ENCODE measurements around the gene SH3RF2.

The SH3RF2 gene

GRCh38 chr5:145981589-145982571 is 45.5 kb downstream of the SH3RF2 start:
- no peak overlapping the region for H3K27ac ChIP-seq
- ChIA-PET CTCF (no interaction called here), POLR2A (ENCODE audit: low non-redundant PET) (interaction anchor here (0.6 kb wide), 1 partner anchor 1783 kb away, joined by 3 read pairs; no protein-coding TSS in a partner anchor)
- no peak for TF ChIP-seq CTCF (conservative IDR thresholded peaks at IDR 0.05; ENCODE audit: low read depth)
- no peak for DNase-seq (ENCODE audit: low spot score)

- no peak overlapping the region for H3K27ac ChIP-seq
- POLR2A ChIA-PET (ENCODE audit: low non-redundant PET): no interaction called here
- TF ChIP-seq CTCF (conservative IDR thresholded peaks at IDR 0.05; ENCODE audit: low read depth): no peak
- DNase-seq (ENCODE audit: low spot score): no peak
- CTCF ChIA-PET: interaction anchor here (0.6 to 0.7 kb wide), 2 partner anchors 22 to 74 kb away, joined by 3 read pairs; no protein-coding TSS in a partner anchor
Observed at GRCh38 chr5:145982572-145983318, 46.4 kb downstream of the SH3RF2 start.

- ChIA-PET POLR2A (ENCODE audit: low non-redundant PET) (no interaction called here), CTCF (interaction anchor here (0.6 to 0.7 kb wide), 3 partner anchors 22 to 77 kb away, joined by 3 to 6 read pairs (median 3); no protein-coding TSS in a partner anchor)
- TF ChIP-seq CTCF (conservative IDR thresholded peaks at IDR 0.05; ENCODE audit: low read depth): no peak
- no peak overlapping the region for H3K27ac ChIP-seq
- DNase-seq (ENCODE audit: low spot score): no peak
Observed at GRCh38 chr5:145983446-145983845, 47.1 kb downstream of the SH3RF2 start.

GRCh38 chr5:145984072-145984471 is 47.7 kb downstream of the SH3RF2 start:
- no peak overlapping the region for H3K27ac ChIP-seq
- DNase-seq (ENCODE audit: low spot score): no peak
- POLR2A ChIA-PET (ENCODE audit: low non-redundant PET): no interaction called here

GRCh38 chr5:145987856-145988255 is 51.5 kb downstream of the SH3RF2 start:
- no peak for DNase-seq (ENCODE audit: low spot score)
- POLR2A ChIA-PET (ENCODE audit: low non-redundant PET): no interaction called here
- H3K27ac ChIP-seq: no peak overlapping the region
- TF ChIP-seq CTCF (conservative IDR thresholded peaks at IDR 0.05; ENCODE audit: low read depth): no peak
- CTCF ChIA-PET: no interaction called here

More at GRCh38 chr5:145984072-145984471, 47.7 kb downstream of the SH3RF2 start:
- CTCF ChIA-PET: no interaction called here
- no peak for TF ChIP-seq CTCF (conservative IDR thresholded peaks at IDR 0.05; ENCODE audit: low read depth)

GRCh38 chr5:145988993-145989392 is 52.6 kb downstream of the SH3RF2 start:
- POLR2A ChIA-PET (ENCODE audit: low non-redundant PET): no interaction called here
- no peak for TF ChIP-seq CTCF (conservative IDR thresholded peaks at IDR 0.05; ENCODE audit: low read depth)
- CTCF ChIA-PET: no interaction called here
- DNase-seq (ENCODE audit: low spot score): no peak
- H3K27ac ChIP-seq: no peak overlapping the region

Data from RWPE1 (cell line).